Vagina (tissue), 2 donors: ENCODE results near the gene STAT6. TPM values are rescaled to one million over a fixed set of nuclear protein-coding genes. Genes with fewer than 3 reads are reported as not detected.

Experiments used
- DNase-seq, 2 donors: peaks; one replicate each; pipeline ENCODE4 v3.0.0-alpha.2; 2017; ENCODE audit errors: extremely low spot score in 2 of 2
- H3K27ac ChIP-seq: fragments of 200-600 bp; sonication (generic); one replicate; pipeline ENCODE4 v1.5.1; 2019
- H3K27me3 ChIP-seq: fragments of 200-600 bp; sonication (generic); one replicate; pipeline ENCODE4 v1.5.1; 2019
- H3K36me3 ChIP-seq, 2 donors: fragments of 200-600 bp; sonication (generic); one replicate each; pipeline ENCODE4 v1.5.1; 2017 to 2019
- H3K4me1 ChIP-seq: fragments of 200-600 bp; sonication (generic); one replicate; pipeline ENCODE4 v1.5.1; 2019
- H3K4me3 ChIP-seq, 2 donors: fragments of 200-600 bp; sonication (generic); 1 replicate in 1 of 2; 2 replicates in 1 of 2; pipeline ENCODE4 v1.5.1; 2016 to 2019
- H3K9me3 ChIP-seq: fragments of 200-600 bp; sonication (generic); one replicate; pipeline ENCODE4 v1.5.1; 2019
- CTCF ChIP-seq, 3 experiments: fragments of 450-650 bp in 2 of 3; fragments of 200-600 bp in 1 of 3; sonication (generic) in 1 of 3; IDR thresholded peaks; one replicate each; pipeline ENCODE4 v1.5.1; 2017 to 2019; ENCODE audit warnings: antibody characterized with exemption in 3 of 3, mild to moderate bottlenecking in 2 of 3, moderate library complexity in 2 of 3
- POLR2A ChIP-seq, 2 donors: fragments of 450-650 bp; IDR thresholded peaks; one replicate each; pipeline ENCODE4 v1.6.1; 2017; ENCODE audit warnings: antibody characterized with exemption in 2 of 2, mild to moderate bottlenecking in 2 of 2, moderate library complexity in 2 of 2
- POLR2AphosphoS5 ChIP-seq, 2 donors: sonication (generic); formaldehyde crosslinking; IDR thresholded peaks; one replicate each; pipeline ENCODE4 v1.9.0; 2017; ENCODE audit warnings: antibody characterized with exemption in 2 of 2, mild to moderate bottlenecking in 2 of 2, low read depth in 1 of 2; ENCODE audit not compliant: insufficient read depth in 1 of 2
- intact Hi-C: fragments of 100-400 bp; cut with DNase I; formaldehyde crosslinking; loops from one replicate; pipeline ENCODE4 v1.15.1; 2023
- total RNA-seq: library from RNA; depleted of rRNA; stranded (reverse); fragments of >200 nt; gene quantifications from one replicate; pipeline ENCODE4 v1.2.3, GENCODE V29; 2016

STAT6 gene
- total RNA-seq, 1 donor from 2014 or later = 146 TPM

GRCh38 chr12:57104292-57104910, 6.8 kb downstream of the STAT6 start:
- Histone ChIP-seq H3K4me1 (peaks cover 24% of the 10 kb centered on the region), H3K9me3 (no peaks in the 10 kb centered on the region), H3K27me3 (no peaks in the 10 kb centered on the region), H3K27ac (no peak overlapping the region), H3K4me3 (no peak overlapping the region), H3K36me3 (peaks cover 2 to 62% of the 10 kb centered on the region in 2 donors)
- intact Hi-C loops = no loop called here
- no peak for TF ChIP-seq POLR2AphosphoS5 (IDR thresholded peaks at IDR 0.05; ENCODE audit: insufficient read depth in 1 of 2, low read depth in 1 of 2)
- no peak for TF ChIP-seq POLR2A (IDR thresholded peaks at IDR 0.05)
- no peak for TF ChIP-seq CTCF (IDR thresholded peaks at IDR 0.05)
- peak in 1 of 2 donors; percentile 80 for DNase-seq

GRCh38 chr12:57103856-57104255, 7.3 kb downstream of the STAT6 start:
- no peaks in the 10 kb centered on the region for H3K9me3 ChIP-seq
- intact Hi-C loops = no loop called here
- H3K4me1 ChIP-seq = peaks cover 19% of the 10 kb centered on the region
- no peak for TF ChIP-seq POLR2AphosphoS5 (IDR thresholded peaks at IDR 0.05; ENCODE audit: insufficient read depth in 1 of 2, low read depth in 1 of 2)
- TF ChIP-seq CTCF (IDR thresholded peaks at IDR 0.05) = no peak
- TF ChIP-seq POLR2A (IDR thresholded peaks at IDR 0.05) = no peak
- H3K4me3 ChIP-seq = no peak overlapping the region
- H3K27ac ChIP-seq = no peak overlapping the region
- no peak for DNase-seq
- H3K36me3 ChIP-seq = peaks cover 2 to 67% of the 10 kb centered on the region in 2 donors
- H3K27me3 ChIP-seq = no peaks in the 10 kb centered on the region

- Histone ChIP-seq H3K9me3 (no peaks in the 10 kb centered on the region), H3K27ac (peak overlapping the region; percentile 44), H3K4me1 (peaks cover 6% of the 10 kb centered on the region), H3K27me3 (no peaks in the 10 kb centered on the region), H3K4me3 (no peak overlapping the region), H3K36me3 (peaks cover 2 to 64% of the 10 kb centered on the region in 2 donors)
- no peak for TF ChIP-seq CTCF (IDR thresholded peaks at IDR 0.05)
- TF ChIP-seq POLR2AphosphoS5 (IDR thresholded peaks at IDR 0.05; ENCODE audit: insufficient read depth in 1 of 2, low read depth in 1 of 2) = no peak
- TF ChIP-seq POLR2A (IDR thresholded peaks at IDR 0.05) = no peak
- intact Hi-C loops = no loop called here
- DNase-seq = peak in 1 of 2 donors; percentile 84
Observed at GRCh38 chr12:57101892-57102695, 9.1 kb downstream of the STAT6 start.

- peak in 1 of 2 donors; percentile 79 for DNase-seq
- Histone ChIP-seq H3K27ac (peak overlapping the region; percentile 31), H3K4me1 (peaks cover 28% of the 10 kb centered on the region), H3K36me3 (peaks cover 0 to 65% of the 10 kb centered on the region in 2 donors), H3K27me3 (no peaks in the 10 kb centered on the region), H3K9me3 (no peaks in the 10 kb centered on the region), H3K4me3 (no peak overlapping the region)
- intact Hi-C loops = no loop called here
- TF ChIP-seq POLR2AphosphoS5 (IDR thresholded peaks at IDR 0.05; ENCODE audit: insufficient read depth in 1 of 2, low read depth in 1 of 2) (no peak), POLR2A (IDR thresholded peaks at IDR 0.05) (no peak), CTCF (IDR thresholded peaks at IDR 0.05) (no peak)
Observed at GRCh38 chr12:57099766-57100165, 11.4 kb downstream of the STAT6 start.
